Renal pelvis (tissue), 4 donors: Measurements from ENCODE around the gene AGPAT3. TPM values are rescaled to one million over a fixed set of nuclear protein-coding genes. Genes with fewer than 3 reads are reported as not detected.
"Not testable (repeated sequence)": the region's sequence is repeated elsewhere in the genome, so short reads cannot be mapped to it uniquely, and the experiment has no call there.

Experiments
- DNase-seq: peaks from one replicate; pipeline ENCODE4 v3.0.0-alpha.2; 2013
- polyA plus RNA-seq, 3 donors: library from polyadenylated mRNA; unstranded; fragments of 120-200 nt; gene quantifications; one replicate each; pipeline ENCODE4 v1.2.1, GENCODE V29; 2013; ENCODE audit not compliant: insufficient read length in 3 of 3

AGPAT3 gene
- polyA plus RNA-seq, 3 donors: 55.4 to 73.9 (median 73.1) TPM

DNA sequence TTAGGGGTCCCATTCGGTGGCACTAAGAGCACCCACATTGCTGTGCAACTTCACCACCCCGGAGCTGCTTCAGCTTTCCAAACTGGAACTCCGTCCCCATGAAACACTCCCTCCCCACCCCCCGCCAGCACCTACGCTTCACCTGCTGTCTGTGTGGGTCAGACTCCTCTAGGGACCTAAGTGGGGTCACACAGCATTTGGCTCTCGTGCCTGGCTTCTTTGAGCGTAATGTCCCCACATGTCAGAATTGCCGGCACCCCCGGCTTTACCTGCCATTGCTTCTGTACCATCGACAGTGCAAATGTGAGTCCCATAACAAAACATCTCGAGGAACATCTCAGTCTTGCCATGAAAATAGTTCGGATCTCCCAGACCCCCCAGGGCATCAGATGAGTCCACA lies 35.9 kb upstream of the AGPAT3 start:
- no peak for DNase-seq

DNA sequence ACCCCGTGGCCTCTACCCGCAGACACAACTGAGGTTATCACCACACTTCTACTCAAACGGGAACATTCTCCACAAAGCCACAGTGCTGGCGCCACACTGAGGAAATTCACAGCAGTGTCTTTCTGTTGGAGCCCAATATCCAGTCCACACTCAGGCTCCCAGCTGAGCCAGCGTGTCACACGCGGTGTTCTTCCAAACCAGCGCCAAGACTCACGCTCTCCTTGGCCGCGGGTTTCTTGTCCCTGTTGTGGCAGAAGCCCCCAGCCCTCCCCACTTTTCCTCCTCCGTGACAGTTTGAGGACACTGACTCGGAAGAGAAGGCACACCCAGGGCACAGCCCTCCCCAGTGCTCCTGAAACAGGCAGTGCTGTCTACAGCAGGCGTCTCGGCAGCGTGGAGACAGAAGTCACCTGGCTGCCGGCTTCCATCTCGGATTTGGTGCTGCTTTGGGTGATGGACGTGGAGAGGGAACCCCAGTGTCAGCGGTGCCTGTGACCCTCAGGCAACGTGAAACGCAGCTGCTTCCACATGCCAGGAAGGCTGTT lies 35.4 kb upstream of the AGPAT3 start:
- DNase-seq: no peak

DNA sequence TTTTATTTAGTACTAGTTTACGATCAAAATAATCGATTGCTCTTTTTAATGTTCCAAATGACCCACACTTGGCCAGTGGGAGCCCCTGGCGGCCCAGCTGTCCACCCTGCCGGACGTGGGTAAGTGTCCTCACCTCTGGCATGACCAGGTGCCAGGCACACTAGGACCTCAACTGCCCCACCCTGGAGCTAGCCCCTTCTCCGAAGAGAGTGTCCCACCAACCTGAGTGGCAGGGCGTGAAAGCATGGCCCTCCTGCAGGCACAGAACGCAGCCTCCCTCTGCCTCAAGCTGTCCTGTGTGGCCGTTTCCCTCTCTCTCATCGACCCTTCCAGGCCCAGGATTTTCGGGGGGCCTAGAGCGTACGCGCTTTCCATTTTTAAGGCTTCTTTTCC lies 32.9 kb upstream of the AGPAT3 start:
- DNase-seq: no peak

DNA sequence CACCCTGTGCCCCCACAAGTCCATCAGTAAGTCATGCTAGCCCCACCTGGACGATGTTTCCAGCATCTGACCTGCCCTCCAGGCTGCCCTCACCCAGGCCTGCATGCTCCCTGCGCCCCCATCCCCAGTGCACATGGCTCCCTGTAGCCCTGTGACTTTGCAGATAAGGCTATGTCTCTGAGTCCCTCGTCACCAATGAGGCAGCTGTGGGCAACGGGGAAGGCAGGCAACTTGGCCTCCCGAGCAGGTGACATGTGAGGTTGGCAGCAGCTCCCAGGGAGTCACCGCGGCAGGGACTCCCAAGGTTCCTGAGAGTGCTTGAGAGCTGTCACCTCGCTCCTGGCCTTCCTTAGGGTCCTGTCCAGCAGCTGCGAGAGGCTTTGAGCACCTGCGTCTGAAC lies 32.4 kb upstream of the AGPAT3 start:
- no peak for DNase-seq

DNA sequence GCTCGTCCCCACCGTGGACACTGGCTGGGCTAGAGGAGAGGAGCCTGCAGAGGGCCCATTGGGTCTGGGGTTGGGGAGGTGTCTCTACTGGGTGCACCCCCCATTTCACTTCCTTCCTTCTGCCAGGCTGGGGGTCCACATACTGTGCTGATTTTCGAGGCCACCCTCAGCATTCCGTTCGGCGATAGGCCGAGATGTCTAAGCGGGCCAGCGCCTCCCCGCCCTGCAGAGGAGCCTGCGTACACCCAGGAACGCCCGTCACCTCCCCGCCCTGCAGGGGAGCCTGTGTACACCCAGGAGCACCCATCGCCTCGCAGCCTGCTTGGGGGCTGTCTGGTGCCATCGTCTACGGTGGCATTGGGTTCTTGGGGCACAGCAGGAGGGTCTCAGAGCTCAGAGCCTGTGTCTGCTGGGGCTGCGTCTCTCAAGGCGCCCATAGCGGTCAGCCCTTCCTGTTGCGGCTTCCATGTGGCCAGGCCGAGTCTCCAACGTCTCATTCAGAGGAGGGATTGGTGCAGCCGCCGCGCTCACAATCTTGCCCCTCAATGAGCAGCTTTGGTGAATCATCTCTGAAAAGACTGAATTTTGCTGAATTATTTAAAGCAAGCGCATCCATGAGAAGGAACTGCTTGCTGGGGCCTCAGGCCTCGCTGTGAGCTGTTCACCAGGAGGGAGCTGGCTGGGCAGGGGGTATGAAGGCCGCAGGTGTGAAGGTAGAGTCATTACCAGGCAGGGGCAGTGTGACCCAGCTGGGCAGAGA lies 30.7 kb upstream of the AGPAT3 start:
- no peak for DNase-seq

DNA sequence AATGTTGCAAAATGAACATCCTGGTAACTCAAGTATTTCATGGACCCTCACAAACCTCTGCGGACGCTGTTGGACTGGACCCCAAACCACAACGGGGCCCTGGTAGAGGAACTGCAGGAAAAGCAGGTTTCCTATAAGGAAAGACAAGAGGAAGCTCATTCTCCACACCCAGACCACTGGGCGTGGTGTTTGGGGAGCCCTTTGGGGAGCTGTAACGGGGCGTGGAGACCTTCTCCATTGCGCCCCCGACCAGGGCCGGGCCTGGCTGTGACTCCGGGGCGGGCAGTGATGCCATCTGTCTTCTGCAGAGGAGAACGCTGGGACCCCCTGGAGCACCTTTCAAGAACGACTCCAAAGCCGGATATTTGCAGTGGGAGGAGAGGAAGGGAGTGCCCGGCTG lies 30.0 kb upstream of the AGPAT3 start:
- no peak for DNase-seq

DNA sequence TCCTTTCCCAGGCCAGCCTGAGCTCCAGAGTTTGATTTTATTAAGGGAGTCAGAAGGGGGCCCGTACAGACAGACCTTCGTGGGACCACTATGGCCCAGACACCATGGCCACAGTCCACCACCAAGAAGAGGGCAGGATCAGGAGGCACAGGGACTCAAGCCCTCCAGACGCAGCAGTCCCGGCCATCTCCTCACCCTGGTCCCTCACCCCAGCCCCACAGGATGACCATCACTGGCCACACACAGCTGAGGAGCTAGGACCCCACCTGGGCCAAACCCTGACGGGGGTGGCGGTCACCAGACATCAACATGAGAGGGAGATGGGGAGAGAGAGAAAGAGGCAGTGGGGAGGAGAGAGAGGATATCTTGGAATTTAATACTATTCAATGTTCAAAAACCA lies 29.2 kb upstream of the AGPAT3 start:
- no peak for DNase-seq

DNA sequence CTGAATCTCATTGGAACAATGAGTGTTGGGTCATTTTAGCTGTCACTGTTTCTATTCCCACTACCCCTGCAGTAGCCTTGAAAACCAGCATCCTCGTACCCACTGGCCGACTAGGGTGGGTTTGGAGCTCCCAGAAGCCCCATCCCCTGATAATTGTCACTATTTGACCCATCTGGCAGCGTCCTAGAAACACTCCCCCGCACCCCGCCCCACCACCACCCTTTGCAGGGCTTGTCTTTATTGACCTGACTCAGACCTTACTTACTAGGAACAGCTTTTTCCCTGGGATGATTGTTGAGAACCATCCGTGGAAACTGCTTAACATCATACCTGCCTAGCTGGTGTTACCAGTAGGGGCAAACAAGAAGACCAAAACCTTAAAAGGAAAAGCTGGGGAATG lies 28.4 kb upstream of the AGPAT3 start:
- no peak for DNase-seq

DNA sequence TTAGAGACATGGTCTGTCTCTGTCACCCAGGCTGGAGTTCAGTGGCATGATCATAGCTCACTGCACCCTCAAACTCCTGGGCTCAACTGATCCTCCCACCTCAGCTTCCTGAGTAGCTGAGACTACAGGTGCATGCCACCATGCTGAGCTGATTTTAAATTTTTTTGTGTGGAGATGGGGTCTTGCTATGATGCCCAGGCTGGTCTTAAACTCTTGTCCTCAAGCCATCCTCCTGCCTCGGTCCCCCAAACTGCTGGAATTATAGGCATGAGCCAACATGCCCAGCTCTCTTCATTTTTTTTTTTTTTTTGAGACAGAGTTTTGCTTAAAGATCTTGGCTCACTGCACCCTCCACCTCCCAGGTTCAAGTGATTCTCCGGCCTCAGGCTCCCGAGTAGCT lies 24.8 kb upstream of the AGPAT3 start:
- DNase-seq: no peak

DNA sequence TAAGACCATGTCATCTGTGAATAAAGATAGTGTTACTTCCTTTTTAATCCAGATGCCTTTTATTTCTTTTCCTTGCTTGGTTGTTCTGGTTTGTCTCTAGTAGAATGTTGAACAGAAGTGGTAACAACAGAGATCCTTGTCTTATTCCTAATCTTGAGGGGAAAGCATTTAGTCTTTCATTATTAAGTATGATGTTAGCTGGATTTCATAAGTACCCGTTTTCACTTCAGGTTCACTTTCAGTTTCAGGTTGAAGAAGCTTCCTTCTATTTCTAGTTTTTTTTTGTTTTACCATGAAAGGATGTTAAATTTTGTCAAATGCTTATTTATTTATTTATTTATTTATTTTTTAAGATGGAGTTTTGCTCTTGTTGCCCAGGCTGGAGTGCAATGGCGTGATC lies 22.3 kb upstream of the AGPAT3 start:
- no peak for DNase-seq

DNA sequence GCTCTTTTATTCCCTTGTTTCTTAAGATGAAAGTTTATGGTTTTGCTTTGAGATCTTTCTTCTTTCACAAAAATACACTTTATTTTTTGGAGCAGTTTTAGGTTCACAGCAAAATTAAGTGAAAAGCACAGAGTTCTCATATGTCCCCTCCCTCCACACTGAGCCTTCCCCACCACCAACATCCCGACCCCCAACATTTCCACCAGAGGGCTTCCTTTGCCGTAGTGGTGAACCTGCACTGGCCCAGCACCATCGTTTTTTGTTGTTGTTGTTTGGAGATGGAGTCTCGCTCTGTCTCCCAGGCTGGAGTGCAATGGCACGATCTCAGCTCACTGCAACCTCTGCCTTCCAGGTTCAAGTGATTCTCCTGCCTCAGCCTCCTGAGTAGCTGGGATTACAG lies 20.1 kb upstream of the AGPAT3 start:
- not testable (repeated sequence) for DNase-seq

DNA sequence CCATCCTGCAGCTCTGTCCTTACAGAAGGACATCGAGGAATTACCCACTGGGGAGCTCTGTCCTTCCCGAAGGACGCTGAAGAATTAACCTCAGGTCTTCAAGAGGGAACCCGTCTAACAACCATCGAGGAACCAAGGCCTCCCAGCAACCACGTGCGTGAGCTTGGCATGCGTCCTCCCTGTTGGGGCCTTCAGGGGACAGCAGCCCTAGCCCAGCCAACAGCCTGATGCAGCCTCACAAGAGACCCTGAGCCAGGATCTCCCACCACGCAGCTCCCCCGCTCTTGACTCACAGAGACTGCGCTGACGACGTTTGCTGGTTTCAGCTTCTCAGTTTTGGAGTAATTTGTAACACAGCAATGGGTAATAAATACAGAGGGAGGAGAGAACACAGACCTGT lies 19.6 kb upstream of the AGPAT3 start:
- DNase-seq: no peak

DNA sequence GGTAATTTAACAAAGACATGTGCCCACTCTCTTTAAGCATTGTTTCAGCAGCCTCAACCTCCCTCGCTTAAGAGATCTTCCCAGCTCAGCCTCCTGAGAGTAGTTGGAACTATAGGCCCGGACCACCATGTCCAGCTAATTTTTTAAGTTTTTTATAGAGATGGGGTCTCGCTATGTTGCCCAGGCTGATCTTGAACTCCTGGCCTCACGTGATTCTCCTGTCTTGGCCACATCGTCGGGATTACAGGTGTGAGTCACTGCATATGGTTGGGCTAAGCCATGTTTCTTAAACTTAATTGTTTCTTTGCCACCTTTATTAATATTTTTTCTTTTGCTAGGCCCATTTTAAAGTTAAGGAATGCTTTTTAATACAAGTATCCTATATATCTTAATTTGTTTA lies 18.6 kb upstream of the AGPAT3 start:
- no peak for DNase-seq

DNA sequence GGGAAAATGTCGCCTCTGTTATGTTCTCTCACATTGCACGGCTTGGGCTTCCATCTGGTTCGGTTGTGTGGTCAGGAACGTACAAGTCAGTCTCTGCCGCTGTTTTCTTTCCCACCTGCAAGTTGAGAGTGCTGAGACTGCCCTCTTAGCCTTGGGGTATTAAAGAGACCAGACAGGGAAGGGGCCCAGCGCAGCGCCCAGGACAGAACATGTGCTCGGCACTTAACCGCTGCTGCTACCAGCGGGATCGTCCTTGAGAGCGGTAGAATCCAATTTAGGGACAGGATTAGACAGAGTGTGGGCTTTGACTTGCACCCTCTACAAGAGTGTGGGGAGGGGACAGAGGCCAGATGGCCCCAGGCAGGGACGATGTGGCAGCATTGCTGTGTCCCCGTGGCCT lies 17.7 kb upstream of the AGPAT3 start:
- no peak for DNase-seq

DNA sequence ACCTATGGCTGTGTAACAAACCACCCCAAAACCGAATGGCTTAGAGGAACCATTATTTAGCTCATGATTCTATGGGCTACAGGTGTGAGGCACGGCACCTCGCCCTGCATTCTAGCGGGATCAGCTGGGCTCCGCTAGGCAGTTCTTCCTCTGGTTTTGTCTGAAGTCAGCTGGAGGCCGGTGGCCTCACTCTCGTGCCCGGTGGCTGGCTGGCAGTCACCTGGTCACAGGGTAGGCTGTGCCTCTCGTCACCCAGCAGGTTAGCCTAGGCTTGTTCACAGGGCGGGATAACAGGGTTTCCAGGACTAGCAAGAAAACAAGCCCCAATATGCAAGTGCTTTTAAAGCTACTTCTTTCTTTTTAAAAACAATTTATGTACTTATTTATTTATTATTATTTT lies 16.3 kb upstream of the AGPAT3 start:
- DNase-seq: no peak

DNA sequence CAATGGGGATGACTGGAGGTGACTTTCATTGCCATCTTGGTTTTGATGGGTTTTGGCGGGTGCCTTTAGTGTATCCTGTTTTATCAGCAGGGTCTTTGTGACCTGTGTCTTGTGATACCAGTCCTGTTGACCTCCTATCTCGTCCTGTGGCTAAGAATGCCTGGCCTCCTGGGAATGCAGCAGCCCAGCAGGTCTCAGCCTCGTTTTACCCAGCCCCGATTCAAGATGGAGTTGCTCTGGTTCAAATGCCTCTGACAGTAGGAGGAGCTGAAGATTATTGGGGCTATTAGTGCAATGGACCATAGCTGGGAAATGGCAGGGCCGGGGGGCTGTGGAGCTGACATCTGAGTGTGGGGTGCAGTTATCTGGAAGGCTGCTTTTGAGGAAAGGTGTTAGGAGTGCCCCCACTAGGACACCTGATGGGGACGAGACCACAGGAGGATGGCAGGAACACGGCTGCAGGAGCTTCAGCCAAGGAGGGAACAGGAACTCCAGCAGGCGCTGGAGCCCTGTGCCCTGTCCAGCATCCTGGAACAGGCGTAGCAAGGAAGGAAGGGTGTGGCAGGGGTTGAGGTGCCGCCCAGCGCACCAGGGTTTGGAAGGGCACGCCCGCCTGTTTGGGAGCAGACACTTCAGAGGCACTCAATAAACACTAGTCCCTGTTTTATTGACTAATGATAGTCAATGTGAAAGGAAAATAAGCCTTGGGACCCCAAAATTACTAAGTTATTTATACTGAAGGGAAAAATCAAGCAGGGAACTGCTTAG lies 15.3 kb upstream of the AGPAT3 start:
- no peak for DNase-seq

DNA sequence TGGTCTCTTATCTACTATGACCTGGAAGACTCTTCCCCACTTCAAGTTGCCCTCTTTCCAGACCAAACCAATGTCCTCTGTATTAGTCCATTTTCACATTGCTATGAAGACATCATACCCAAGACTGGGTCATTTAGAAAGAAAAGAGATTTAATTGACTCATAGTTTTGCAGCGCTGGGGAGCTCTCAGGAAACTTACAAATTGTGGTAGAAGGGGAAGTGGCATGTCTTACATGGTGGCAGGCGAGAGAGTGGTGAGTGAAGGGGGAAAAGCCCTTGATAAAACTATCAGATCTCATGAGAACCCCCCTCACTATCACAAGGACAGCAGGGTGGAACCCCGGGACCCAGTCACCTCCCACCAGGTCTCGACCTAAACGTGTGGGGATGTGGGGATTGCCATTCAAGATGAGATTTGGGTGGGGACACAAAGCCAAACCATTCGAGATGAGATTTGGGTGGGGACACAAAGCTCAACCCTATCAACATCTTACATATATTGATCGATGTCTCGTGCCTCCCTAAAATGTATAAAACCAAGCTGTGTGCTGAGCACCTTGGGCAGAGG lies 14.2 kb upstream of the AGPAT3 start:
- DNase-seq: no peak

DNA sequence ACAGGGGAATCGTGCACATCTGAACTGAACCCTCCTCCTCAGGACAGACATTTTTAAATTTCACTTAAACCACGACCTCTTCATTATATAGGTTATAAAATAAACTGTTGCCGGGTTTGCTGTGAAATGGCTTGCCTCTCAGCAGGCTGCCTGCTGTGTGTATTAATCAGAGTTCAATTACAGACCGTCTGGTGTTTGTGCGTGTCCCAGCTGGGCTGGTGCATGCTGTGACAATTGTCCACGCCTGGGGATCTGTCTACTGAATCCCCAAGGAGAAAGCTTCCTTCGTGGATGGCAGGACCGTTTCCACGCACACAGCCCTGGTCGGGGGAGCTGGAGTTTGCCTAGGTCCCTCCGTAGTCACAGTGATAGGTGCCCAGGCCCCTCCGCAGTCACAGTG lies 13.4 kb upstream of the AGPAT3 start:
- no peak for DNase-seq

DNA sequence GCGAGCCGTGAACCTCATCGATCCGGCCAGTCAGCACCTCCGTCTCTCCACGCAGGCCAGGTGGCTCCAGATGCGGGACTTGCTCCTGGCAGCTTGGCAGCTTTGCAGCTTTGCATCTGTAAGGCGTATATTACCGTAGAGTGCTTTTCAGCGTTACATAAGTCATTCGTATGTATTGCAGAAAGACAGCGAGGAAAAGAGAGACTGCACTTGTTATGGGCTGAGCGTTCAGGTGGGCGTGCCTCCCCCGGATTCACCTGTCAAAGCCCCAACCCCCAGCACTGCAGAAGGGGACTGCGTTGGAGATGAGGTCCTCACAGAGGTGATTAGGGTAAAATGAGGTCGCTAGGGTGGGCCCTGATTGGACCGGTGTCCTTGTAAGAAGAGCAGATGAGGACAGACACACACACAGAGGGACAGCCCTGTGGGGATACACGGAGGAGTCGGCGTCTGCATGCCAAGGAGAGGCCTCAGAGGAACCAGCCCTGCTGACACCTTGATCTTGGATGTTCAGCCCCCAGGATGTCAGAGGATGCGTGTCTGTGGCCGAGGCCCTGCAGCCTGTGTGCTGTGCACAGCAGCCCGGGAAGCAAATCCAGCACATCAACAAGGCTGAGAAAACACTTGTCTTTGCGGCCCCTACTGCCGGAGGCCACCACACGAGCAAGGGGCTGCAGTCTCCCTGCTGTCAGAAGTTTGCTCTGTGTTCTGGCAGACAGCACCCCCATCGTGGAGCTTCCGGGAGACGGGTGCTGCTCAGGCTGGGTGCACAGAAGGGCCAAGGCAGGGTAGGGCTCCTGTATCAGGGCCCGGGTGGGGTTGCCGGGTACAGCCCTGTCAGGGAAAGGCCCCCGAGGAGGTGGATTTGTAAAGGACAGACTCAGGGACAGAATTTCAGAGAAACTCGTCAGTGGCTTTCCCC lies 10.9 kb upstream of the AGPAT3 start:
- no peak for DNase-seq

DNA sequence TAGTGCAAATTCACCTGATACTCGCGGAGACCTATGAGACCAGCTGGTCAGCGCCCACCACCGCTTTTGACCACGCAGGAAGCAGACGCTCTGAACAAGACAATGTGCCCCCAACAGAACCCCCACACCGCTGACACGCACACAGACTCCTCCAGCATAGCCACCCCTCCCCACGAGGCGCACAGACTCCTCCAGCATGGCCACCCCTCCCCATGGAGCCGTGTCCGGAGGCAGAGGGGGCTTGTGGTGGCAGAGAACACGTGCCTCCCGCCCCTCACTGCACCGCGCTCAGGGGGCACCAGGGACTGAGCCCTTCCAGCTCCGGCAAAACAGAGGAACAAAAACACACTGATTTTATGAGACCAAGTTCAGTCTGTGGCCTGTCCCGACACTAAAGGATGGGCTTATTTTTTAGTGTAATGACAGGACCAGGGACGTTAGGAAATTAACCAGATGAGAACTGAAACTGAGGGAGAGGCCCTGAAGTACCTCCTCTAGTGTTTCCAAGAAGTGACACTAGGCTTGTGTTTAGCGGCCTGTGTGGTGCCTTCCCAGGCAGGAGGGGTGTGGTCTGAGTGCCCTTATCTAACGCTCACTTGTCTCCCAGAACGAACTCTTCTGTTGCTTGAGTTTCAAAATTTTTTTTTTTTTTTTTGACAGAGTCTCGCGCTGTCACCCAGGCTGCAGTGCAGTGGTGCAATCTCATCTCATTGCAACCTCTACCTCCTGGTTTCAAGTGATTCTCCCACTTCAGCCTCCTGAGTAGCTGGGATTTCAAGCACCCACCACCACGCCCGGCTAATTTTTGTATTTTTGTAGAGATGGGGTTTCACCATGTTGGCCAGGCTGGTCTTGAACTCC lies 10.0 kb upstream of the AGPAT3 start:
- DNase-seq: no peak

DNA sequence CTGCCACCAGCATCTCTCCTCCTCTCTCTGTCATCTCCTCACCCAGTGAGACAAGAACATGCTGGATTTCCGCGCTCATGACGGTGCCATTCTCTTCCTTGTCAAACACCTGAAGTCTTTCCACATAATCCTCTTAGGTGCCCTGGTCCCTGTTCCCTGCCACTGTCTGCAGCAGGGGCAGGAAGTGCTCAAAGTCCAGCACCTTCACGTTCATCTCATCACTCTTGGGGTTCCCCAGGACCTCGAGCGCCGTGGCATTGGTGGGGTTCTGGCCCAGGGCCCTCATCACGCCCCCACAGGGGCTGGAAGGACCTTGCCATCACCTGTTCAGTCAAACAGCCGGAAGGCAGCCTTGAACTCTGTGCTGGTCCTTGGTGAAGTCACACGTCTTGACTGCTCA lies 9.1 kb upstream of the AGPAT3 start:
- DNase-seq: no peak
